Endometrium (tissue), 2 donors: ENCODE measurements around the gene HERC3.
A peak's percentile ranks its signal among the peaks of the same experiment; 100 is the strongest.

ENCODE experiments used
- FAIRE-seq: peaks from 2 replicates; lab custom pipeline; 2012; peaks lifted over from hg19 to GRCh38; lab: Jason Lieb, UNC
- donor health status: control.
- donor health status: control.

The HERC3 gene

DNA sequence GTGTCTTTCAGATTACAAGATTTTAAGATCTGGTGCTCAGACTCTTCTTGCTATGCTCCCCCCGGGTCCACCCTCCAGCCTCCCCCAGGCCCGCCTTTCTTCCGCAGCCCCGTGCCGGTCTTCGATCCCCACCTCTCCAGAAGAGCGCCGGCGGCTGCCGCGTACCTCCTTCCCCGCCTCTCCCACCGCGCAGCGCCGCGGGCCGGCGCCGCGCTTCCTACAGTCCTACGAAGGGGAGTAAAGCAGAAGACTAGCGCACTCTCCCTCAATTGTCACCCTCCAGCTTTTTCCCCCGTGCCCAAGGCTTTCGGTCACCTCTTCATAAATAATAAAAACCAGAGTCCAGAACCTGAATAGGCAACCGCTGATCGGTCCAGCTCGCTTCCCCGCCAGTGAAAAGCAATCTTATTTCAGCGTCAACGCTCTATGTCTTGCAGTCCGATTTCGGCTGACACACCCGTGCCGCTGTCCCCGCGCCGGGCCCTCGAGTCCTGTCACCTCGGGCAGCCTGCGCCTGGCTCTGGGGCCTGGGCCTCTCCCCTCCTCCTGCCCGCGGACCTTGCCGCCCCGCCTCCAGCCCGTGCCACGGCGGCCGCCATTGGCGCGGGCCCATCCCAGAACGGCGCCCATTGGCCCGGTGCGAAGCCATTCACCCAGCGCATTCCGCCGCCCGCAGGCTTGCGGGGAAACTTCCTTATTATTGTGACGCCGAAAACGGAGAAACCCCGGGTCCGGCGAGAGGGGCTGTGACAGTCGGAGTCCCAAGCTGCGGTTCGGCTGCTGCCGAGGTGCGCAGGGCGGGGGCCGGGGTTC lies at the start of gene HERC3:
Gene HERC3, plus strand, starts transcription at position 694 of the 813 bp plus-strand sequence. CDS start 13,344 bp downstream, outside the sequence.
- no peak for FAIRE-seq

- FAIRE-seq = no peak
These were observed 42.5 kb upstream of the HERC3 start for GRCh38 chr4:88549815-88550214.

GRCh38 chr4:88567591-88567990 lies 24.7 kb upstream of the HERC3 start:
- FAIRE-seq = peak; percentile 88

- no peak for FAIRE-seq
These were observed 22.3 kb upstream of the HERC3 start for GRCh38 chr4:88570001-88570400.

DNA sequence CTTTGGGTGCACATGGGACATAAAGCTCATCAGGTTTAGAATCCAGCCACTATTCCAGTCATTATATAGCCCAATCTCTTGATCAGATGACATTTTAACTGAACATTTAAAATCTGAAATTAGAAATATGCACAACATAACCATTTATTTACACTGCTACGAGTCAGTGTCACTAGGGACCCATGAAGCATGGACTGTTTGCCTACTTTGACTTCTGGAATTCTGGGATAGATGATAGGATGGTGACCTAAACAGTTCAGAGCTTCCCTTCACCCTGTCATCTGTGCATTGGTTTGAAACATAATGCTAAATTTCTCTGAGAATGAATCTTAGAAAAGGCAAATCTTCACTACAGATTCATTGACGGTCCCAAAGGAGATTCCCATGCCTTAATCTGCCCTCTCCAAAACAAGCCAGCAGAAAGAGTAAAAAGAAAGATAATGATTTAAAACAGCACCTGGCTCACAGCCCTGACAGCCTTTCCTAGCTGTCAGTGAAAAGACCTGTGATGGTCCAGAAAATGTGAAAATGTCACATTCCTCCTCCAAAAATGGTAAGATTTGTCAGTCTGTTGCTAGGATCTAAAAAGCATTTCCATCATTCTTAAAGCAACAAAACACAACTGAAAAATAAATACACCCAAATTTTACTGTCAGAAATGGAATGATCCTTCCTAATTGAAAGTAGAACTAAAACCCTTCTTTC lies 18.9 kb upstream of the HERC3 start:
- FAIRE-seq = no peak

DNA sequence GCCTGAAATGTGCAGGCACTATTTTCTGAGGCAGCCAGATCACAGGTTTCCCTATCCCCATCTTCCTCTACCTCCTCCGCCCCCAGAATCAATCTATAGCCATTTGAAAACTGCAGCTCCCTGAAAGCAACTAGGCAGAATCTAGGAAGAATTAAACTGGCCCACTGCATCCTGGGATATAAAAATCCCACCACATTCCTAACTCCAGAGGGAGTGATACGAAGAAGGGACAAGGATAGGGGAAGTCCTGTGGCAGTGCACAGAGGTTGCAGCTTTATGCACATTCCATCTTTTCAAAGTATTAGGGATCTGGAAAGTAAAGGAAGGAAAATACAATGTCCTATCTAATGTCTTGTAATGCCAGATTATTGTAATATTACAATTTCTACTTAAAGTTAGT lies 18.3 kb upstream of the HERC3 start:
- no peak for FAIRE-seq

GRCh38 chr4:88575186-88575585 lies 17.1 kb upstream of the HERC3 start:
- FAIRE-seq = no peak

- FAIRE-seq = no peak
These were observed 9.8 kb upstream of the HERC3 start for GRCh38 chr4:88582493-88582892.

GRCh38 chr4:88583631-88584470 lies 8.4 kb upstream of the HERC3 start:
- FAIRE-seq = no peak

DNA sequence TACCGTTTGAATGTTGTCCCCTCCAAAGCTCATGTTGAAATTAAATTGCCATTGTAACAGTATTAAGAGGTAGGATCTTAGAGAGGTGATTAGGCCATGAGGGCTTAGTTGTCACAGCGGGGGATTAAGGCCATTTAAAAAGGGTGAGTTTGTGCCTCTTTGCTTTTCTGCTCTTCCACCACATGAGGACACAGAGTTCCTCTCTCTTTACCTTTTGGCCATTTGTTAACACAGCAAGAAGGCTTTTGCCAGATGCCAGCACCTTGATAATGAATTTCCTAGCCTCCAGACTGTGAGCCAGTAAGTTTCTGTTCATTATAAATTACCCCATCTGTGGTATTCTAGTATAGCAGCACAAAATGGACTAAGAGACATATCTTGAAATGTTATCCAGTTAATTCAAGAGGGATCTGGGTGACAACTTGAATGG lies 7.8 kb upstream of the HERC3 start:
- no peak for FAIRE-seq

- FAIRE-seq = no peak
These were observed 6.4 kb upstream of the HERC3 start for GRCh38 chr4:88585917-88586316.

- no peak for FAIRE-seq
These were observed 5.0 kb upstream of the HERC3 start for GRCh38 chr4:88587306-88587705.

GRCh38 chr4:88592600-88593448 lies 544 bp downstream of the HERC3 start:
- FAIRE-seq = no peak

GRCh38 chr4:88597970-88598660 lies 5.8 kb downstream of the HERC3 start:
- FAIRE-seq = no peak

DNA sequence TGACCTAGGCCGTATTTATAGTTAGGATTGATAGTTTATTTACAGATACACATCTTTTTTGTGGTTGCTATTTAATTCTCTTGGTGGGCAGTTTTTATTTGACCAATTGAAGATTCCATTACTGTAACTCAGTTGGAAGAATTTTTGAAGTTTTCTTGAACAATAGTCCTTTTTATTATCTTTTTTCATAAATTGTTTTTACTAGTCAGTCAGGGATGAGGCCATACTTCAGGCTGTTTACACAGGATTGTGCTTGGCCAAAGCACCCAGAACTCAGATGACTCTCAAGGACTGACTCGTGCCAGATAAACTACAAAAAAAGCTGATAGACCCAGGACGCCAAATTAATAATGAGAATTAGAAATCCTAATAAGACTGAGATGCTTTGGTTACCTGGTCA lies 7.0 kb downstream of the HERC3 start:
- FAIRE-seq = no peak

GRCh38 chr4:88599714-88600113 lies 7.4 kb downstream of the HERC3 start:
- FAIRE-seq = no peak

- FAIRE-seq = peak; percentile 23
These were observed 8.0 kb downstream of the HERC3 start for GRCh38 chr4:88600176-88600838.

DNA sequence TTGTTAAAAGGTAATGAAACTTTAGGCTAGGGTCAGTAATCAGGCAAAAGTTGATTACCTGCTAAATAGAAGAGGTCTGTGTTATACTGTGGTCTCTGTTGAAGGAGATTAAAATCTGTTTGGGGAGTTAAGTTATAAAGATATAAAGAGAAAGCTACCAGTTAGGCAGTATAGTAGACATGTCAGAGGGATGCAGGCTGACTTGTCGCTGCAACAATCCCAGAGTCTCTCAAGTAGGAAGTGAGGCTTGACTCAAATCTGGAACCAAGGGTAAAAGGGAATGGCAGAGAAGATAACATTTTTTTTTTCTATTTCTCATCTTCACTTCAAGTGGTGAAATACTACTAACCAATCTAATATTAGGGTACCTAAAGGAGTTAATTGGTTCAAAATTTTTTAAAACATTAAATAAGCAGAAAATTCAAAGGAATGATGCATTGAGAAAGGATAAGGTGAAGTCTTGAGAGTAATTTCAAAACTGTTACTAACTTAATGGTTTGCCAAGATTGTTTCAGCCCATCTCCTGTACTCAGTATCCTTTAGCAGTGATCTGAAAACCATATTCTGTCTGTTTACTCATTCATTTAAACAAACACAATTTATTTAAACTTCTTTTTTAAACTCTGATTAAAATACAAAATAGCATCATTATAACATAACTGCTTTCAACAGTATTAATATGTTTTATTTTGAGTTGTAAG lies 12.8 kb downstream of the HERC3 start:
- FAIRE-seq = no peak

- no peak for FAIRE-seq
These were observed 13.5 kb downstream of the HERC3 start for GRCh38 chr4:88605736-88606135.

- FAIRE-seq = no peak
These were observed 14.6 kb downstream of the HERC3 start for GRCh38 chr4:88606832-88607231.
